A549 (cell line): ENCODE data around the gene ZNF425. TPM values are rescaled to one million over a fixed set of nuclear protein-coding genes. Genes with fewer than 3 reads are reported as not detected.

ENCODE experiments used
- ATAC-seq, 2 experiments: fragments of 200-7000 bp in 1 of 2; fragments of >200 bp in 1 of 2; cut with Nextera tagmentation in 1 of 2; cut with Tn5 transposase in 1 of 2; 3 replicates each; pipeline versions ENCODE4 v1.8.0 to v1.9.1; 2018 to 2020; ENCODE audit warnings: mild to moderate bottlenecking in 1 of 2, moderate library complexity in 1 of 2
- CTCF ChIA-PET: fragments of 300-600 bp; sonication (Branson Sonifier 250); formaldehyde crosslinking; extraction: SDS; loops from one replicate; lab custom pipeline; 2021; ENCODE audit warnings: antibody characterized with exemption, inconsistent platforms; lab: Yijun Ruan, JAX
- POLR2A ChIA-PET: fragments of 350-600 bp; formaldehyde crosslinking; extraction: SDS; loops from one replicate; lab custom pipeline; 2021; ENCODE audit warnings: antibody characterized with exemption, inconsistent platforms; lab: Yijun Ruan, JAX
- DNase-seq, 2 experiments: peaks; one replicate each; pipeline versions ENCODE4 v3.0.0 to v3.0.0-alpha.2; 2011 to 2016; ENCODE audit warnings: low read depth in 1 of 2, low spot score in 1 of 2
- FAIRE-seq: peaks from 2 replicates; lab custom pipeline; 2011; peaks lifted over from hg19 to GRCh38; lab: Jason Lieb, UNC
- H3K27ac ChIP-seq, 2 experiments: fragments of >200 bp; sonication (Bioruptor Twin); formaldehyde crosslinking; 3 replicates each; pipeline ENCODE4 v1.5.1; 2016 to 2017
- H3K4me1 ChIP-seq: fragments of >200 bp; sonication (Bioruptor Twin); formaldehyde crosslinking; 3 replicates; pipeline ENCODE4 v1.6.1; 2016
- H3K4me2 ChIP-seq: fragments of >200 bp; sonication (Bioruptor Twin); formaldehyde crosslinking; 3 replicates; pipeline ENCODE4 v1.6.1; 2016
- H3K4me3 ChIP-seq: fragments of >200 bp; sonication (Bioruptor Twin); formaldehyde crosslinking; 3 replicates; pipeline ENCODE4 v1.5.1; 2016
- H3K9me3 ChIP-seq: fragments of >200 bp; sonication (Bioruptor Twin); formaldehyde crosslinking; 3 replicates; pipeline ENCODE4 v1.6.1; 2016
- CBX8 ChIP-seq: fragments of 200-600 bp; sonication (generic); IDR thresholded peaks from 2 replicates; pipeline ENCODE4 v1.6.1; 2016
- EHMT2 ChIP-seq: fragments of 200-600 bp; sonication (generic); IDR thresholded peaks from 2 replicates; pipeline ENCODE4 v1.6.1; 2016; ENCODE audit warnings: antibody characterized with exemption, low read depth, mild to moderate bottlenecking, moderate library complexity
- FOSL2 ChIP-seq, 2 experiments: fragments of 450-650 bp in 1 of 2; fragments of >200 bp in 1 of 2; sonication (Bioruptor Twin) in 1 of 2; formaldehyde crosslinking; IDR thresholded peaks; 2 replicates each; pipeline versions ENCODE4 v1.5.0 to v1.6.1; 2016 to 2020; ENCODE audit warnings: mild to moderate bottlenecking in 1 of 2, moderate library complexity in 1 of 2
- JUN ChIP-seq, 2 experiments: fragments of >200 bp; sonication (Bioruptor Twin); formaldehyde crosslinking; IDR thresholded peaks; 2 replicates in 1 of 2; 3 replicates in 1 of 2; pipeline ENCODE4 v1.6.1; 2016 to 2017
- JUNB ChIP-seq: fragments of >200 bp; sonication (Bioruptor Twin); formaldehyde crosslinking; IDR thresholded peaks from 2 replicates; pipeline ENCODE4 v1.6.1; 2016
- KDM1A ChIP-seq: fragments of 200-600 bp; sonication (generic); IDR thresholded peaks from 2 replicates; pipeline ENCODE4 v1.6.1; 2016; ENCODE audit warnings: low read depth, mild to moderate bottlenecking
- KDM5A ChIP-seq: fragments of 200-600 bp; sonication (generic); IDR thresholded peaks from 2 replicates; pipeline ENCODE4 v1.6.1; 2016; ENCODE audit warnings: antibody characterized with exemption, mild to moderate bottlenecking
- MAFK ChIP-seq: fragments of 450-650 bp; IDR thresholded peaks from 2 replicates; pipeline ENCODE4 v1.6.1; 2014; ENCODE audit not compliant: partially characterized antibody
- MAZ ChIP-seq: fragments of 150-350 bp; IDR thresholded peaks from 2 replicates; pipeline ENCODE4 v1.6.1; 2014; ENCODE audit warnings: antibody characterized with exemption, low read depth, low read length, borderline replicate concordance
- MYC ChIP-seq: IDR thresholded peaks from 2 replicates; pipeline ENCODE4 v1.6.1; 2012; ENCODE audit warnings: mild to moderate bottlenecking, inconsistent platforms, low read length, improper control_type of control experiment, borderline replicate concordance
- POLR2AphosphoS2 ChIP-seq: conservative IDR thresholded peaks from 2 replicates; pipeline ENCODE4 v1.6.1; 2012; ENCODE audit warnings: low read length, improper control_type of control experiment, inconsistent platforms
- RAD21 ChIP-seq, 2 experiments: fragments of >200 bp in 1 of 2; sonication (Bioruptor Twin) in 1 of 2; formaldehyde crosslinking in 1 of 2; IDR thresholded peaks in 1 of 2; conservative IDR thresholded peaks in 1 of 2; 2 replicates in 1 of 2; 3 replicates in 1 of 2; pipeline ENCODE4 v1.6.1; 2012 to 2018; ENCODE audit warnings: inconsistent platforms in 1 of 2
- RCOR1 ChIP-seq: fragments of 150-350 bp; IDR thresholded peaks from 2 replicates; pipeline ENCODE4 v1.6.1; 2014; ENCODE audit warnings: antibody characterized with exemption, low read length, low read depth
- RFX5 ChIP-seq: fragments of 450-650 bp; IDR thresholded peaks from 2 replicates; pipeline ENCODE4 v1.7.1; 2014; ENCODE audit warnings: antibody characterized with exemption, mild to moderate bottlenecking, moderate library complexity
- RNF2 ChIP-seq: fragments of 200-600 bp; sonication (generic); IDR thresholded peaks from 2 replicates; pipeline ENCODE4 v1.6.1; 2016; ENCODE audit warnings: low read depth, mild to moderate bottlenecking, antibody characterized with exemption, moderate library complexity, borderline replicate concordance
- SREBF2 ChIP-seq: fragments of 450-650 bp; IDR thresholded peaks from 2 replicates; pipeline ENCODE4 v1.6.1; 2014; ENCODE audit warnings: mild to moderate bottlenecking, moderate library complexity
- ZC3H11A ChIP-seq: fragments of 450-650 bp; IDR thresholded peaks from 2 replicates; pipeline ENCODE4 v1.6.1; 2014; ENCODE audit warnings: antibody characterized with exemption, mild to moderate bottlenecking
- WGBS: methylation state at CpG from one replicate; pipeline ENCODE4 v1.1.6; 2017; ENCODE audit errors: missing lambda C conversion rate; 5-methylcytosine and 5-hydroxymethylcytosine counted together
- polyA plus RNA-seq, 4 experiments: library from polyadenylated mRNA; depleted of rRNA in 3 of 4; stranded (reverse); fragments of >200 nt; fragmentation: RNase III in 1 of 4; extraction: RNeasy Plus Mini Kit Qiagen cat#74134 plus additional on column Dnase treatment in 1 of 4; gene quantifications; 2 replicates in 3 of 4; 3 replicates in 1 of 4; pipeline ENCODE4 v1.2.3, GENCODE V29; 2011 to 2017
- TF ChIP-seq, protein P1 (sequence below): fragments of 450-650 bp; IDR thresholded peaks from 2 replicates; pipeline ENCODE4 v1.6.1; 2014; ENCODE audit warnings: antibody characterized with exemption
- TF ChIP-seq, protein P2 (sequence below): fragments of 200-600 bp; sonication (generic); IDR thresholded peaks from 2 replicates; pipeline ENCODE4 v1.6.1; 2016; ENCODE audit warnings: antibody characterized with exemption, mild to moderate bottlenecking, moderate library complexity
- TF ChIP-seq, protein P3 (sequence below): fragments of 250-450 bp; sonication (Bioruptor Pico); IDR thresholded peaks from 2 replicates; pipeline ENCODE4 v1.5.0; 2021; ENCODE audit warnings: mild to moderate bottlenecking, moderate library complexity, borderline replicate concordance
- TF ChIP-seq, protein P4 (sequence below): fragments of >200 bp; sonication (Bioruptor Twin); formaldehyde crosslinking; IDR thresholded peaks from 2 replicates; pipeline ENCODE4 v1.6.1; 2016
- TF ChIP-seq, protein P5 (sequence below): fragments of 150-350 bp; IDR thresholded peaks from 2 replicates; pipeline ENCODE4 v1.6.1; 2014; ENCODE audit warnings: low read depth, mild to moderate bottlenecking, low read length

The ZNF425 gene
- polyA plus RNA-seq, 2 of the 4 experiments (the other 2 are of a cell fraction): 0.80 to 1.6 TPM

DNA sequence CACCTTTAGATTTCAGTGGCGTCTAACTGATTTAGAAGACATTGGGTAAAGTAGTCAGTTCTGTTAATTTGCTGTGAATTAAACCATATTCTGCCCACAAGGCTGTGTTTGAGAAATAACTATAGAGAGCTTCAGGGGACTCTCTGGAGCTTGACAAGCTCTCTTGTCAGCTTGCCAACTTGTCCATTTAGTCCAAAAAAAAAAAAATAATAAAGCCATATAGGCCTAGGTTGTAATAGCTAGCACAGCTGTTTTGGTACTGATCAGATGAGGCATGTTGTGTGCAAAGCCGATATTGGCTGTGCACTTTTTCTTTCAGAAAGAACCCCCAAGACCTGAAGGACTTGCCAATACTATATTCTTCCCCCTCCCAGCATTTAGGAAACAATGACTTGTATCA is 49.0 kb upstream of the ZNF425 start:
- TF ChIP-seq KDM1A (no peak), RNF2 (no peak), FOSL2 (IDR thresholded peaks at IDR 0.05) (no peak), FOSL2 (CRISPR knock-in tag; IDR thresholded peaks at IDR 0.05) (no peak), MAZ (no peak)
- CTCF ChIA-PET: interaction anchor here (1.7 to 2.0 kb wide), 2 partner anchors 20 to 28 kb away, joined by 7 to 12 read pairs; partner anchors contain the start of genes ZNF282 and ZNF398
- FAIRE-seq (no peak), DNase-seq (no peak), ATAC-seq (no peak)
- 89% methylated on average over 2 of the region's 2 CpGs for WGBS
- POLR2A ChIA-PET: no interaction called here
- Histone ChIP-seq H3K4me2 (no peak overlapping the region), H3K4me3 (no peak overlapping the region), H3K9me3 (no peaks in the 10 kb centered on the region), H3K4me1 (peaks cover 19% of the 10 kb centered on the region), H3K27ac (no peak overlapping the region)

DNA sequence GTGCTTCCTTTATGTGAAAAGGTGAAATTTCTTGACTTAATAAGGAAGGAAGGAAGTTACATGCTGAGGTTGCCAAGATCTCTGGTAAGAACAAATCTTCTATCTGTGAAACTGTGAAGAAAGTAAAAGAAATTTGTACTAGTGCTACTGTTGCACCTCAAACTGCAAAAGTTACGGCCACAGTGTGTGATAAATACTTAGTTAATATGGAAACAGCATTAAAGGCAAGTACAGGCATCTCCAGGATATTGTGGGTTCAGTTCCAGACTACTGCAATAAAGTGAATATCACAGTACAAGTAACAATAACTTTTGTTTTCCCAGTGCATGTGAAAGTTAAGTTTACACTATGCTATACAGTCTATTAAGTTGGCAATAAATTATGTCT is 46.4 kb upstream of the ZNF425 start:
- ChIA-PET POLR2A (interaction anchor here (0.7 kb wide), 1 partner anchor 25 kb away, joined by 3 read pairs; the partner anchor contains the start of gene ZNF398), CTCF (no interaction called here)
- Histone ChIP-seq H3K4me2 (peak overlapping the region; percentile 43), H3K9me3 (no peaks in the 10 kb centered on the region), H3K4me3 (no peak overlapping the region), H3K4me1 (peaks cover 19% of the 10 kb centered on the region), H3K27ac (peak overlapping the region; percentile 86)
- ATAC-seq (no peak), DNase-seq (no peak), FAIRE-seq (no peak)
- whole genome bisulfite sequencing: 88% methylated on average over 1 of the region's 1 CpG
- TF ChIP-seq ZC3H11A (no peak), RFX5 (no peak), KDM5A (no peak), RCOR1 (no peak), MYC (no peak), POLR2AphosphoS2 (no peak), MAZ (no peak), JUN (IDR thresholded peaks at IDR 0.05) (no peak), CBX8 (no peak), MAFK (no peak), EHMT2 (no peak), SREBF2 (no peak), RAD21 (conservative IDR thresholded peaks at IDR 0.05 in 1 of 2, IDR thresholded peaks at IDR 0.05 in 1 of 2) (no peak), JUNB (no peak)
- TF ChIP-seq, protein P1, sequence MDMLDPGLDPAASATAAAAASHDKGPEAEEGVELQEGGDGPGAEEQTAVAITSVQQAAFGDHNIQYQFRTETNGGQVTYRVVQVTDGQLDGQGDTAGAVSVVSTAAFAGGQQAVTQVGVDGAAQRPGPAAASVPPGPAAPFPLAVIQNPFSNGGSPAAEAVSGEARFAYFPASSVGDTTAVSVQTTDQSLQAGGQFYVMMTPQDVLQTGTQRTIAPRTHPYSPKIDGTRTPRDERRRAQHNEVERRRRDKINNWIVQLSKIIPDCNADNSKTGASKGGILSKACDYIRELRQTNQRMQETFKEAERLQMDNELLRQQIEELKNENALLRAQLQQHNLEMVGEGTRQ: no peak
- TF ChIP-seq, protein P2, sequence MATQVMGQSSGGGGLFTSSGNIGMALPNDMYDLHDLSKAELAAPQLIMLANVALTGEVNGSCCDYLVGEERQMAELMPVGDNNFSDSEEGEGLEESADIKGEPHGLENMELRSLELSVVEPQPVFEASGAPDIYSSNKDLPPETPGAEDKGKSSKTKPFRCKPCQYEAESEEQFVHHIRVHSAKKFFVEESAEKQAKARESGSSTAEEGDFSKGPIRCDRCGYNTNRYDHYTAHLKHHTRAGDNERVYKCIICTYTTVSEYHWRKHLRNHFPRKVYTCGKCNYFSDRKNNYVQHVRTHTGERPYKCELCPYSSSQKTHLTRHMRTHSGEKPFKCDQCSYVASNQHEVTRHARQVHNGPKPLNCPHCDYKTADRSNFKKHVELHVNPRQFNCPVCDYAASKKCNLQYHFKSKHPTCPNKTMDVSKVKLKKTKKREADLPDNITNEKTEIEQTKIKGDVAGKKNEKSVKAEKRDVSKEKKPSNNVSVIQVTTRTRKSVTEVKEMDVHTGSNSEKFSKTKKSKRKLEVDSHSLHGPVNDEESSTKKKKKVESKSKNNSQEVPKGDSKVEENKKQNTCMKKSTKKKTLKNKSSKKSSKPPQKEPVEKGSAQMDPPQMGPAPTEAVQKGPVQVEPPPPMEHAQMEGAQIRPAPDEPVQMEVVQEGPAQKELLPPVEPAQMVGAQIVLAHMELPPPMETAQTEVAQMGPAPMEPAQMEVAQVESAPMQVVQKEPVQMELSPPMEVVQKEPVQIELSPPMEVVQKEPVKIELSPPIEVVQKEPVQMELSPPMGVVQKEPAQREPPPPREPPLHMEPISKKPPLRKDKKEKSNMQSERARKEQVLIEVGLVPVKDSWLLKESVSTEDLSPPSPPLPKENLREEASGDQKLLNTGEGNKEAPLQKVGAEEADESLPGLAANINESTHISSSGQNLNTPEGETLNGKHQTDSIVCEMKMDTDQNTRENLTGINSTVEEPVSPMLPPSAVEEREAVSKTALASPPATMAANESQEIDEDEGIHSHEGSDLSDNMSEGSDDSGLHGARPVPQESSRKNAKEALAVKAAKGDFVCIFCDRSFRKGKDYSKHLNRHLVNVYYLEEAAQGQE: no peak
- TF ChIP-seq, protein P3, sequence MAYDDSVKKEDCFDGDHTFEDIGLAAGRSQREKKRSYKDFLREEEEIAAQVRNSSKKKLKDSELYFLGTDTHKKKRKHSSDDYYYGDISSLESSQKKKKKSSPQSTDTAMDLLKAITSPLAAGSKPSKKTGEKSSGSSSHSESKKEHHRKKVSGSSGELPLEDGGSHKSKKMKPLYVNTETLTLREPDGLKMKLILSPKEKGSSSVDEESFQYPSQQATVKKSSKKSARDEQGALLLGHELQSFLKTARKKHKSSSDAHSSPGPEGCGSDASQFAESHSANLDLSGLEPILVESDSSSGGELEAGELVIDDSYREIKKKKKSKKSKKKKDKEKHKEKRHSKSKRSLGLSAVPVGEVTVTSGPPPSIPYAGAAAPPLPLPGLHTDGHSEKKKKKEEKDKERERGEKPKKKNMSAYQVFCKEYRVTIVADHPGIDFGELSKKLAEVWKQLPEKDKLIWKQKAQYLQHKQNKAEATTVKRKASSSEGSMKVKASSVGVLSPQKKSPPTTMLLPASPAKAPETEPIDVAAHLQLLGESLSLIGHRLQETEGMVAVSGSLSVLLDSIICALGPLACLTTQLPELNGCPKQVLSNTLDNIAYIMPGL: no peak
- TF ChIP-seq, protein P4, sequence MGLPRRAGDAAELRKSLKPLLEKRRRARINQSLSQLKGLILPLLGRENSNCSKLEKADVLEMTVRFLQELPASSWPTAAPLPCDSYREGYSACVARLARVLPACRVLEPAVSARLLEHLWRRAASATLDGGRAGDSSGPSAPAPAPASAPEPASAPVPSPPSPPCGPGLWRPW: no peak
- TF ChIP-seq, protein P5, sequence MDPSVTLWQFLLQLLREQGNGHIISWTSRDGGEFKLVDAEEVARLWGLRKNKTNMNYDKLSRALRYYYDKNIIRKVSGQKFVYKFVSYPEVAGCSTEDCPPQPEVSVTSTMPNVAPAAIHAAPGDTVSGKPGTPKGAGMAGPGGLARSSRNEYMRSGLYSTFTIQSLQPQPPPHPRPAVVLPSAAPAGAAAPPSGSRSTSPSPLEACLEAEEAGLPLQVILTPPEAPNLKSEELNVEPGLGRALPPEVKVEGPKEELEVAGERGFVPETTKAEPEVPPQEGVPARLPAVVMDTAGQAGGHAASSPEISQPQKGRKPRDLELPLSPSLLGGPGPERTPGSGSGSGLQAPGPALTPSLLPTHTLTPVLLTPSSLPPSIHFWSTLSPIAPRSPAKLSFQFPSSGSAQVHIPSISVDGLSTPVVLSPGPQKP: no peak
